Naive thymus-derived CD4-positive, alpha-beta T cell (primary cell): ENCODE measurements around the gene RDH11. TPM values are rescaled to one million over a fixed set of nuclear protein-coding genes. Genes with fewer than 3 reads are reported as not detected.

Source experiments
- ATAC-seq: fragments of 150-1000 bp; cut with Tn5 transposase; 2 replicates; pipeline ENCODE4 v1.10.0; 2021; ENCODE audit warnings: mild to moderate bottlenecking, moderate library complexity
- CTCF ChIA-PET: fragments of 350-600 bp; sonication (Branson Sonifier 250); formaldehyde crosslinking; loops from one replicate; lab custom pipeline; 2021; ENCODE audit warnings: antibody characterized with exemption; lab: Charles Lee
- POLR2A ChIA-PET: fragments of 350-600 bp; sonication (Branson Sonifier 250); formaldehyde crosslinking; loops from one replicate; lab custom pipeline; 2021; ENCODE audit warnings: antibody characterized with exemption, inconsistent platforms; lab: Charles Lee
- DNase-seq, 9 donors: peaks; one replicate each; pipeline versions ENCODE4 v3.0.0 to v3.0.0-alpha.2; 2020 to 2022; ENCODE audit warnings: mixed read lengths in 1 of 9
- H3K27ac ChIP-seq: one replicate; pipeline ENCODE4 v1.7.0; 2013; ENCODE audit warnings: mild to moderate bottlenecking, low read depth, low read length, moderate library complexity
- H3K27me3 ChIP-seq, 2 donors: one replicate each; pipeline ENCODE4 v1.7.0; 2013; ENCODE audit warnings: low read length in 2 of 2, mild to moderate bottlenecking in 2 of 2, moderate library complexity in 2 of 2; ENCODE audit not compliant: control insufficient read depth in 2 of 2, insufficient read depth in 2 of 2
- H3K36me3 ChIP-seq, 3 experiments: 1 replicate in 2 of 3; 2 replicates in 1 of 3; pipeline ENCODE4 v1.7.0; 2013; ENCODE audit warnings: low read length in 3 of 3, mild to moderate bottlenecking in 3 of 3, moderate library complexity in 1 of 3; ENCODE audit not compliant: insufficient read depth in 3 of 3, control insufficient read depth in 2 of 3
- H3K4me1 ChIP-seq, 2 donors: one replicate each; pipeline ENCODE4 v1.7.0; 2013; ENCODE audit warnings: low read length in 2 of 2, mild to moderate bottlenecking in 2 of 2, moderate library complexity in 1 of 2; ENCODE audit not compliant: control insufficient read depth in 2 of 2, insufficient read depth in 2 of 2
- H3K4me3 ChIP-seq: 2 replicates; pipeline ENCODE4 v1.7.0; 2013; ENCODE audit warnings: mild to moderate bottlenecking, low read length
- H3K9me3 ChIP-seq, 3 experiments: 1 replicate in 2 of 3; 2 replicates in 1 of 3; pipeline ENCODE4 v1.7.0; 2013; ENCODE audit warnings: low read length in 3 of 3; ENCODE audit not compliant: control insufficient read depth in 2 of 3
- H3K27ac Mint-ChIP-seq, 9 donors: one replicate each; pipeline ENCODE4 v1.8.0; 2020 to 2022; ENCODE audit warnings: mixed read lengths in 9 of 9, mild to moderate bottlenecking in 8 of 9, moderate library complexity in 5 of 9, inconsistent platforms in 2 of 9
- H3K27me3 Mint-ChIP-seq, 5 donors: one replicate each; pipeline ENCODE4 v1.8.0; 2021 to 2022; ENCODE audit warnings: mixed read lengths in 5 of 5, mild to moderate bottlenecking in 1 of 5
- H3K36me3 Mint-ChIP-seq, 5 donors: one replicate each; pipeline ENCODE4 v1.8.0; 2020 to 2022; ENCODE audit warnings: mixed read lengths in 5 of 5, mild to moderate bottlenecking in 3 of 5, inconsistent platforms in 1 of 5
- H3K4me1 Mint-ChIP-seq, 7 donors: one replicate each; pipeline ENCODE4 v1.8.0; 2020 to 2022; ENCODE audit warnings: mixed read lengths in 7 of 7, mild to moderate bottlenecking in 3 of 7, inconsistent platforms in 1 of 7
- H3K4me3 Mint-ChIP-seq, 10 donors: one replicate each; pipeline ENCODE4 v1.8.0; 2020 to 2022; ENCODE audit warnings: mild to moderate bottlenecking in 10 of 10, mixed read lengths in 10 of 10, moderate library complexity in 6 of 10, inconsistent platforms in 2 of 10
- H3K9me3 Mint-ChIP-seq, 11 donors: one replicate each; pipeline ENCODE4 v1.8.0; 2020 to 2022; ENCODE audit warnings: mixed read lengths in 11 of 11, mild to moderate bottlenecking in 4 of 11, inconsistent platforms in 1 of 11, moderate library complexity in 1 of 11
- intact Hi-C, 2 donors: fragments of 100-400 bp; cut with micrococcal nuclease; formaldehyde crosslinking; loops; one replicate each; pipeline ENCODE4 v1.15.1; 2023
- polyA plus RNA-seq, 2 donors: library from polyadenylated mRNA; unstranded; fragments of 300-500 nt; fragmentation: Illumina TruSeq; gene quantifications; one replicate each; pipeline ENCODE4 v1.2.3, GENCODE V29; 2021
- total RNA-seq, 6 experiments: library from RNA in 5 of 6; stranded (reverse) in 5 of 6; gene quantifications; 1 replicate in 5 of 6; 2 replicates in 1 of 6; pipeline ENCODE4 v1.2.3 and lab custom pipeline; 2021 to 2026

RDH11 gene
- total and polyA plus RNA-seq, 7 experiments from 2014 or later = 22.3 to 96.8 (median 43.3) TPM

DNA sequence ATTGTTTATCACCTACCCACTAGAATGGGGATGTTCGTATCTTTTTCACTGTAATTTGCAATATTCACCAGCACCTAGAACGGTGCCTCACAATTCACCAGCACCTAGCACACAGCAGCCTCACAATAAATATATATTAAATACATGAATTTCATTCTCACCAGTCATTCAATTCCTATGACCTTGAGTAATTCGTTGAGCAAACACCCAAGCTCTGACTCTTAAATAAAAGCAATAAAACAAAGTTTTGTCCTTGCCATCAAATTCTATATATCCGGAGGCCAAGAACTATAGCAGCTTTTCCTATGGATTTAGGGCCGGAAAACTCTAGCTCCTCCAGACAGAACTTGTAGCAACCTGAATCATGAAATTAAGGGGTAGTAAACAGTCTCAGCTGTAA lies 22.1 kb downstream of the RDH11 start:
- ChIA-PET CTCF (interaction anchor here (1.6 to 1.9 kb wide), 2 partner anchors 31 to 55 kb away, joined by 7 to 8 read pairs; no protein-coding TSS in a partner anchor), POLR2A (interaction anchor here (0.7 to 3.1 kb wide), 4 partner anchors 11 to 73 kb away, joined by 3 to 14 read pairs (median 6); partner anchors contain the start of gene PIGH)
- Mint-ChIP-seq H3K36me3 (peaks cover 0 to 6% (median 5%) of the 10 kb centered on the region in 5 donors), H3K4me1 (peaks cover 29 to 73% (median 66%) of the 10 kb centered on the region in 7 donors), H3K9me3 (no peaks in the 10 kb centered on the region), H3K27me3 (no peaks in the 10 kb centered on the region), H3K27ac (peak overlapping the region; percentile 76 to 96 (median 88)), H3K4me3 (peak overlapping the region; percentile 91 to 96 (median 93))
- no peak for ATAC-seq
- Histone ChIP-seq H3K9me3 (no peaks in the 10 kb centered on the region), H3K4me1 (peaks cover 17 to 25% of the 10 kb centered on the region in 2 donors), H3K27me3 (no peaks in the 10 kb centered on the region), H3K36me3 (peaks cover 0 to 18% (median 4%) of the 10 kb centered on the region in 3 experiments), H3K27ac (peak overlapping the region; percentile 95), H3K4me3 (peak overlapping the region; percentile 65)
- intact Hi-C loops = no loop called here
- no peak for DNase-seq

GRCh38 chr14:67668559-67668958 lies 27.0 kb downstream of the RDH11 start:
- H3K9me3 Mint-ChIP-seq = no peaks in the 10 kb centered on the region
- no peak overlapping the region for H3K4me3 ChIP-seq
- peak overlapping the region in 5 of 9 donors; percentile 3 to 78 (median 64) for H3K27ac Mint-ChIP-seq
- ATAC-seq (peak; percentile 64), DNase-seq (no peak)
- H3K27me3 ChIP-seq = no peaks in the 10 kb centered on the region
- H3K4me1 Mint-ChIP-seq = peaks cover 40 to 86% (median 71%) of the 10 kb centered on the region in 7 donors
- H3K36me3 Mint-ChIP-seq = peaks cover 0 to 8% (median 0%) of the 10 kb centered on the region in 5 donors
- peak overlapping the region in 1 of 10 donors; percentile 4 for H3K4me3 Mint-ChIP-seq
- no peaks in the 10 kb centered on the region for H3K9me3 ChIP-seq
- no peak overlapping the region for H3K27ac ChIP-seq
- CTCF ChIA-PET = interaction anchor here (1.2 to 1.6 kb wide), 3 partner anchors 14 to 241 kb away, joined by 3 to 6 read pairs (median 4); no protein-coding TSS in a partner anchor
- H3K36me3 ChIP-seq = no peaks in the 10 kb centered on the region
- intact Hi-C loops = loop anchor here in 1 of 2 donors (5.0 kb wide), 1 partner anchor 141 kb away; no protein-coding TSS in a partner anchor
- POLR2A ChIA-PET = interaction anchor here (0.5 to 0.7 kb wide), 2 partner anchors 29 to 1271 kb away, joined by 3 read pairs; no protein-coding TSS in a partner anchor
- H3K4me1 ChIP-seq = peaks cover 16 to 17% of the 10 kb centered on the region in 2 donors
- H3K27me3 Mint-ChIP-seq = no peaks in the 10 kb centered on the region

- no peaks in the 10 kb centered on the region for H3K36me3 ChIP-seq
- Mint-ChIP-seq H3K27ac (peak overlapping the region; percentile 14 to 88 (median 58)), H3K4me1 (peaks cover 32 to 75% (median 63%) of the 10 kb centered on the region in 7 donors), H3K4me3 (peak overlapping the region in 2 of 10 donors; percentile 21 to 23), H3K9me3 (no peaks in the 10 kb centered on the region), H3K36me3 (peaks cover 0 to 12% (median 2%) of the 10 kb centered on the region in 5 donors), H3K27me3 (no peaks in the 10 kb centered on the region)
- no peaks in the 10 kb centered on the region for H3K9me3 ChIP-seq
- H3K27me3 ChIP-seq = no peaks in the 10 kb centered on the region
- ChIA-PET POLR2A (interaction anchor here (0.7 to 1.3 kb wide), 2 partner anchors 7 to 13 kb away, joined by 3 to 4 read pairs; no protein-coding TSS in a partner anchor), CTCF (interaction anchor here (0.5 to 2.9 kb wide), 12 partner anchors 18 to 240 kb away, joined by 3 to 20 read pairs (median 4); partner anchors contain the start of genes ARG2 and PIGH)
- H3K27ac ChIP-seq = no peak overlapping the region
- H3K4me1 ChIP-seq = peaks cover 5 to 7% of the 10 kb centered on the region in 2 donors
- DNase-seq = peak in 7 of 9 donors; percentile 43 to 64 (median 52)
- H3K4me3 ChIP-seq = no peak overlapping the region
- intact Hi-C loops = loop anchor here (1.0 to 5.0 kb wide), 9 partner anchors 37 to 240 kb away; partner anchors contain the start of gene PIGH (in 2 of the 2)
- ATAC-seq = peak; percentile 88
Observed at GRCh38 chr14:67666750-67667449, 28.7 kb downstream of the RDH11 start.

DNA sequence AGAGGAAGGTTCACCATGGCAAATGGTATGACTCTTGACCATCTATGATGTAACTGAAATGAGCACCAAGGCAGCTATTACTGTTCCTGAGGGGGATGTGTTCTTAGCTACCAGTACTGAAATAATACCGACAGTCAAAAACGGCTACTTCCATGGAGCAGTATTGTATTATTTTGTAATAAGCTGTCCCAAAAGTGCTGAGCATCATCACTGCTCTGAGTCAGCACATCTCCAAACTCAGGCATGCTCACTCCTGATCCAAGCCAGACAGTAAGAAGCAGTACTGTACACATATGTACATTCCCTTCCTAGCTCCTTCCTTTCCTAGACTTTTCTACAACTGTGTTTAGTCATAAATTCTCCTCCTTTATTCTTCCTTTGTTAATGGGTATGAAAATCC lies 29.7 kb downstream of the RDH11 start:
- H3K4me1 ChIP-seq = peaks cover 5 to 7% of the 10 kb centered on the region in 2 donors
- H3K9me3 ChIP-seq = no peaks in the 10 kb centered on the region
- H3K27ac ChIP-seq = no peak overlapping the region
- CTCF ChIA-PET = interaction anchor here (1.7 to 2.9 kb wide), 4 partner anchors 47 to 239 kb away, joined by 7 to 20 read pairs (median 10); partner anchors contain the start of gene ARG2
- Mint-ChIP-seq H3K27me3 (no peaks in the 10 kb centered on the region), H3K9me3 (no peaks in the 10 kb centered on the region), H3K27ac (peak overlapping the region in 5 of 9 donors; percentile 7 to 72 (median 58)), H3K36me3 (peaks cover 0 to 12% (median 2%) of the 10 kb centered on the region in 5 donors), H3K4me3 (no peak overlapping the region), H3K4me1 (peaks cover 32 to 65% (median 56%) of the 10 kb centered on the region in 7 donors)
- ATAC-seq (no peak), DNase-seq (no peak)
- H3K27me3 ChIP-seq = no peaks in the 10 kb centered on the region
- intact Hi-C loops = loop anchor here in 1 of 2 donors (2.0 to 5.0 kb wide), 2 partner anchors 39 to 139 kb away; no protein-coding TSS in a partner anchor
- POLR2A ChIA-PET = interaction anchor here (1.3 kb wide), 1 partner anchor 8 kb away, joined by 3 read pairs; no protein-coding TSS in a partner anchor
- H3K4me3 ChIP-seq = no peak overlapping the region
- peaks cover 0 to 2% (median 0%) of the 10 kb centered on the region in 3 experiments for H3K36me3 ChIP-seq

- intact Hi-C loops = no loop called here
- no peak for DNase-seq
- no peak overlapping the region for H3K4me3 Mint-ChIP-seq
- H3K4me3 ChIP-seq = no peak overlapping the region
- H3K4me1 Mint-ChIP-seq = peaks cover 22 to 43% (median 38%) of the 10 kb centered on the region in 7 donors
- no peaks in the 10 kb centered on the region for H3K27me3 ChIP-seq
- no peaks in the 10 kb centered on the region for H3K9me3 ChIP-seq
- H3K4me1 ChIP-seq = peaks cover 4 to 5% of the 10 kb centered on the region in 2 donors
- ATAC-seq = no peak
- H3K36me3 ChIP-seq = peaks cover 0 to 20% (median 5%) of the 10 kb centered on the region in 3 experiments
- H3K27ac ChIP-seq = no peak overlapping the region
- peak overlapping the region in 1 of 9 donors; percentile 28 for H3K27ac Mint-ChIP-seq
- ChIA-PET CTCF (interaction anchor here (0.6 to 2.5 kb wide), 4 partner anchors 41 to 414 kb away, joined by 3 to 7 read pairs (median 4); no protein-coding TSS in a partner anchor), POLR2A (interaction anchor here (1.4 kb wide), 1 partner anchor 45 kb away, joined by 3 read pairs; no protein-coding TSS in a partner anchor)
- H3K36me3 Mint-ChIP-seq = peaks cover 0 to 21% (median 3%) of the 10 kb centered on the region in 5 donors
- no peaks in the 10 kb centered on the region for H3K27me3 Mint-ChIP-seq
- no peaks in the 10 kb centered on the region for H3K9me3 Mint-ChIP-seq
Observed at GRCh38 chr14:67663633-67664032, 31.9 kb downstream of the RDH11 start.

DNA sequence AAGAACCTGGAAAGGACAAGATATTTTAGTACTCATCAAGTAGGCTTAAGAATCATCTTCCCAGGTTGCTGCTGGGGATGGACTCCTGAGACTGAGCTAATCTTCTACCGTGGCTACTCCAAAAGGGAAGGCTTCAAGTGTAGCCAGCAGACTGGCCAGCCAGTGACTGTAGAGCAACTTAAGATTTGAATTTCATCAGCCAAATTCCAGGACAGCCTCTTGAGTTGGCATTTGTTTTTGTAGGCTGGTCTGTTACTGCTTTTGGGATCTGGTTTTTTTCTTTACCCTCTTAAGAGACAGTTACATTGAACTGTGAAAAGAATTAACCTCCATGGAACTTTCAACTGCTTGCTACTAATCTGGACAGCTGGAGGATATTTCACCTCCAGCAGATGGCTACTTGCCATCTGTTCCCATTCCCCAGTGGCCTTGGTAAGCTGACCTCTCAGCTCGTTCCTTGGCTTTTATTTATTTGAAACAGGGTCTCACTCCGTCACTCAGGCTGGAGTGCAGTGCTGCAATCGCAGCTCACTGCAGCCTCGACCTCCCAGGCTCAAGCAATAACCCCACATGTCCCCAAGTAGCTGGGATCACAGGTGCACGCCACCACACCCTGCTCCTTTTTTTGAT lies 41.8 kb downstream of the RDH11 start:
- ATAC-seq = no peak
- H3K9me3 Mint-ChIP-seq = no peaks in the 10 kb centered on the region
- no peak for DNase-seq
- peaks cover 14 to 50% (median 24%) of the 10 kb centered on the region in 5 donors for H3K36me3 Mint-ChIP-seq
- intact Hi-C loops = no loop called here
- H3K27me3 Mint-ChIP-seq = no peaks in the 10 kb centered on the region
- Histone ChIP-seq H3K9me3 (no peaks in the 10 kb centered on the region), H3K27ac (no peak overlapping the region), H3K36me3 (peaks cover 14 to 89% (median 30%) of the 10 kb centered on the region in 3 experiments), H3K27me3 (no peaks in the 10 kb centered on the region), H3K4me3 (no peak overlapping the region), H3K4me1 (no peaks in the 10 kb centered on the region)
- H3K27ac Mint-ChIP-seq = no peak overlapping the region
- no peak overlapping the region for H3K4me3 Mint-ChIP-seq
- ChIA-PET POLR2A (interaction anchor here (1.0 kb wide), 1 partner anchor 13 kb away, joined by 4 read pairs; no protein-coding TSS in a partner anchor), CTCF (interaction anchor here (0.6 kb wide), 1 partner anchor 54 kb away, joined by 3 read pairs; the partner anchor contains the start of gene PIGH)
- no peaks in the 10 kb centered on the region for H3K4me1 Mint-ChIP-seq
